ENCODE data around the gene SAMD14.

The SAMD14 gene

GRCh38 chr17:50072925-50073324, 57.0 kb downstream of the SAMD14 start:
- H3K36me3 ChIP-seq (ENCODE audit: control insufficient read depth in 4 of 4, insufficient read depth in 4 of 4, low read length in 3 of 4): peaks cover 0 to 2% (median 0%) of the 10 kb centered on the region in 4 experiments
- ChIA-PET POLR2A (no interaction called here), CTCF (interaction anchor here (1.4 to 2.4 kb wide), 3 partner anchors 9 to 20 kb away, joined by 3 to 5 read pairs (median 5); no protein-coding TSS in a partner anchor)
- H3K27ac ChIP-seq (ENCODE audit: insufficient read depth in 1 of 2, low read depth in 1 of 2, low read length in 2 of 2, poor library complexity in 1 of 2, severe bottlenecking in 2 of 2): no peak overlapping the region
- WGBS (ENCODE audit: insufficient coverage): 100% methylated on average over 1 of the region's 1 CpG
- H3K9me3 ChIP-seq (ENCODE audit: control extremely low read depth in 1 of 5, control insufficient read depth in 4 of 5, insufficient read depth in 2 of 5, low read depth in 1 of 5, low read length in 4 of 5): no peaks in the 10 kb centered on the region
- no peak for DNase-seq
- no peak overlapping the region for H3K4me3 ChIP-seq (ENCODE audit: control insufficient read depth in 1 of 7, extremely low read depth in 1 of 7, insufficient read depth in 4 of 7, low read depth in 2 of 7, low read length in 6 of 7)
- H3K27me3 ChIP-seq (replicated peaks in 2 of 5; ENCODE audit: control insufficient read depth in 4 of 5, insufficient read depth in 5 of 5, low read length in 4 of 5): peaks cover 0 to 13% (median 0%) of the 10 kb centered on the region in 5 experiments
- no peaks in the 10 kb centered on the region for H3K4me1 ChIP-seq (ENCODE audit: control extremely low read depth in 1 of 4, control insufficient read depth in 4 of 4, insufficient read depth in 4 of 4, low read length in 3 of 4)

- Histone ChIP-seq H3K27me3 (replicated peaks in 2 of 5; ENCODE audit: control insufficient read depth in 4 of 5, insufficient read depth in 5 of 5, low read length in 4 of 5) (peaks cover 0 to 8% (median 0%) of the 10 kb centered on the region in 5 experiments), H3K36me3 (ENCODE audit: control insufficient read depth in 4 of 4, insufficient read depth in 4 of 4, low read length in 3 of 4) (peaks cover 0 to 2% (median 0%) of the 10 kb centered on the region in 4 experiments), H3K9me3 (ENCODE audit: control extremely low read depth in 1 of 5, control insufficient read depth in 4 of 5, insufficient read depth in 2 of 5, low read depth in 1 of 5, low read length in 4 of 5) (no peaks in the 10 kb centered on the region), H3K4me3 (ENCODE audit: control insufficient read depth in 1 of 7, extremely low read depth in 1 of 7, insufficient read depth in 4 of 7, low read depth in 2 of 7, low read length in 6 of 7) (no peak overlapping the region), H3K27ac (ENCODE audit: insufficient read depth in 1 of 2, low read depth in 1 of 2, low read length in 2 of 2, poor library complexity in 1 of 2, severe bottlenecking in 2 of 2) (no peak overlapping the region), H3K4me1 (ENCODE audit: control extremely low read depth in 1 of 4, control insufficient read depth in 4 of 4, insufficient read depth in 4 of 4, low read length in 3 of 4) (no peaks in the 10 kb centered on the region)
- CTCF ChIA-PET: interaction anchor here (2.4 kb wide), 1 partner anchor 16 kb away, joined by 5 read pairs; no protein-coding TSS in a partner anchor
- no peak for DNase-seq
- 100% methylated on average over 2 of the region's 3 CpGs for WGBS (ENCODE audit: insufficient coverage)
- POLR2A ChIA-PET: no interaction called here
Measured at GRCh38 chr17:50072130-50072529, 57.8 kb downstream of the SAMD14 start.

- ChIA-PET CTCF (no interaction called here), POLR2A (no interaction called here)
- H3K4me3 ChIP-seq (ENCODE audit: control insufficient read depth in 1 of 7, extremely low read depth in 1 of 7, insufficient read depth in 4 of 7, low read depth in 2 of 7, low read length in 6 of 7): no peak overlapping the region
- peaks cover 0 to 2% (median 0%) of the 10 kb centered on the region in 4 experiments for H3K36me3 ChIP-seq (ENCODE audit: control insufficient read depth in 4 of 4, insufficient read depth in 4 of 4, low read length in 3 of 4)
- H3K27ac ChIP-seq (ENCODE audit: insufficient read depth in 1 of 2, low read depth in 1 of 2, low read length in 2 of 2, poor library complexity in 1 of 2, severe bottlenecking in 2 of 2): no peak overlapping the region
- H3K4me1 ChIP-seq (ENCODE audit: control extremely low read depth in 1 of 4, control insufficient read depth in 4 of 4, insufficient read depth in 4 of 4, low read length in 3 of 4): no peaks in the 10 kb centered on the region
- 100% methylated on average over 2 of the region's 6 CpGs for WGBS (ENCODE audit: insufficient coverage)
- DNase-seq: no peak
- no peaks in the 10 kb centered on the region for H3K9me3 ChIP-seq (ENCODE audit: control extremely low read depth in 1 of 5, control insufficient read depth in 4 of 5, insufficient read depth in 2 of 5, low read depth in 1 of 5, low read length in 4 of 5)
- H3K27me3 ChIP-seq (replicated peaks in 2 of 5; ENCODE audit: control insufficient read depth in 4 of 5, insufficient read depth in 5 of 5, low read length in 4 of 5): peaks cover 0 to 5% (median 0%) of the 10 kb centered on the region in 5 experiments
Measured at GRCh38 chr17:50071692-50072091, 58.3 kb downstream of the SAMD14 start.

- Histone ChIP-seq H3K9me3 (ENCODE audit: control extremely low read depth in 1 of 5, control insufficient read depth in 4 of 5, insufficient read depth in 2 of 5, low read depth in 1 of 5, low read length in 4 of 5) (no peaks in the 10 kb centered on the region), H3K27me3 (replicated peaks in 2 of 5; ENCODE audit: control insufficient read depth in 4 of 5, insufficient read depth in 5 of 5, low read length in 4 of 5) (peaks cover 0 to 5% (median 0%) of the 10 kb centered on the region in 5 experiments), H3K4me1 (ENCODE audit: control extremely low read depth in 1 of 4, control insufficient read depth in 4 of 4, insufficient read depth in 4 of 4, low read length in 3 of 4) (no peaks in the 10 kb centered on the region), H3K4me3 (ENCODE audit: control insufficient read depth in 1 of 7, extremely low read depth in 1 of 7, insufficient read depth in 4 of 7, low read depth in 2 of 7, low read length in 6 of 7) (no peak overlapping the region), H3K27ac (ENCODE audit: insufficient read depth in 1 of 2, low read depth in 1 of 2, low read length in 2 of 2, poor library complexity in 1 of 2, severe bottlenecking in 2 of 2) (no peak overlapping the region), H3K36me3 (ENCODE audit: control insufficient read depth in 4 of 4, insufficient read depth in 4 of 4, low read length in 3 of 4) (peaks cover 0 to 2% (median 0%) of the 10 kb centered on the region in 4 experiments)
- ChIA-PET CTCF (no interaction called here), POLR2A (no interaction called here)
- whole genome bisulfite sequencing (ENCODE audit: insufficient coverage): 93% methylated on average over 15 of the region's 16 CpGs
- no peak for DNase-seq
Measured at GRCh38 chr17:50070908-50071680, 58.9 kb downstream of the SAMD14 start.

GRCh38 chr17:50067996-50068395, 62.0 kb downstream of the SAMD14 start:
- POLR2A ChIA-PET: interaction anchor here (0.6 to 1.4 kb wide), 2 partner anchors 12 to 370 kb away, joined by 3 to 5 read pairs; no protein-coding TSS in a partner anchor

GRCh38 chr17:50066995-50067394, 63.0 kb downstream of the SAMD14 start:
- CTCF ChIA-PET: interaction anchor here (1.2 to 1.8 kb wide), 4 partner anchors 10 to 28 kb away, joined by 3 to 8 read pairs (median 3); no protein-coding TSS in a partner anchor
- no peaks in the 10 kb centered on the region for H3K27me3 ChIP-seq (replicated peaks in 2 of 5; ENCODE audit: control insufficient read depth in 4 of 5, insufficient read depth in 5 of 5, low read length in 4 of 5)
- no peak overlapping the region for H3K4me3 ChIP-seq (ENCODE audit: control insufficient read depth in 1 of 7, extremely low read depth in 1 of 7, insufficient read depth in 4 of 7, low read depth in 2 of 7, low read length in 6 of 7)
- peaks cover 0 to 2% (median 0%) of the 10 kb centered on the region in 4 experiments for H3K36me3 ChIP-seq (ENCODE audit: control insufficient read depth in 4 of 4, insufficient read depth in 4 of 4, low read length in 3 of 4)
- no peaks in the 10 kb centered on the region for H3K9me3 ChIP-seq (ENCODE audit: control extremely low read depth in 1 of 5, control insufficient read depth in 4 of 5, insufficient read depth in 2 of 5, low read depth in 1 of 5, low read length in 4 of 5)
- H3K27ac ChIP-seq (ENCODE audit: insufficient read depth in 1 of 2, low read depth in 1 of 2, low read length in 2 of 2, poor library complexity in 1 of 2, severe bottlenecking in 2 of 2): no peak overlapping the region
- POLR2A ChIA-PET: no interaction called here
- 100% methylated on average over 2 of the region's 2 CpGs for WGBS (ENCODE audit: insufficient coverage)
- peaks cover 0 to 14% (median 6%) of the 10 kb centered on the region in 4 experiments for H3K4me1 ChIP-seq (ENCODE audit: control extremely low read depth in 1 of 4, control insufficient read depth in 4 of 4, insufficient read depth in 4 of 4, low read length in 3 of 4)
- no peak for DNase-seq

More at GRCh38 chr17:50067996-50068395, 62.0 kb downstream of the SAMD14 start:
- H3K9me3 ChIP-seq (ENCODE audit: control extremely low read depth in 1 of 5, control insufficient read depth in 4 of 5, insufficient read depth in 2 of 5, low read depth in 1 of 5, low read length in 4 of 5): no peaks in the 10 kb centered on the region
- no peak overlapping the region for H3K4me3 ChIP-seq (ENCODE audit: control insufficient read depth in 1 of 7, extremely low read depth in 1 of 7, insufficient read depth in 4 of 7, low read depth in 2 of 7, low read length in 6 of 7)
- WGBS (ENCODE audit: insufficient coverage): 98% methylated on average over 8 of the region's 13 CpGs
- no peak for DNase-seq
- H3K4me1 ChIP-seq (ENCODE audit: control extremely low read depth in 1 of 4, control insufficient read depth in 4 of 4, insufficient read depth in 4 of 4, low read length in 3 of 4): peaks cover 0 to 12% (median 6%) of the 10 kb centered on the region in 4 experiments
- H3K27ac ChIP-seq (ENCODE audit: insufficient read depth in 1 of 2, low read depth in 1 of 2, low read length in 2 of 2, poor library complexity in 1 of 2, severe bottlenecking in 2 of 2): no peak overlapping the region
- peaks cover 0 to 2% (median 0%) of the 10 kb centered on the region in 4 experiments for H3K36me3 ChIP-seq (ENCODE audit: control insufficient read depth in 4 of 4, insufficient read depth in 4 of 4, low read length in 3 of 4)
- CTCF ChIA-PET: interaction anchor here (1.1 to 1.8 kb wide), 6 partner anchors 10 to 29 kb away, joined by 3 to 8 read pairs (median 3); no protein-coding TSS in a partner anchor
- no peaks in the 10 kb centered on the region for H3K27me3 ChIP-seq (replicated peaks in 2 of 5; ENCODE audit: control insufficient read depth in 4 of 5, insufficient read depth in 5 of 5, low read length in 4 of 5)

GRCh38 chr17:50065056-50065455, 64.9 kb downstream of the SAMD14 start:
- no peak overlapping the region for H3K27ac ChIP-seq (ENCODE audit: insufficient read depth in 1 of 2, low read depth in 1 of 2, low read length in 2 of 2, poor library complexity in 1 of 2, severe bottlenecking in 2 of 2)
- H3K4me1 ChIP-seq (ENCODE audit: control extremely low read depth in 1 of 4, control insufficient read depth in 4 of 4, insufficient read depth in 4 of 4, low read length in 3 of 4): peaks cover 0 to 14% (median 6%) of the 10 kb centered on the region in 4 experiments
- ChIA-PET POLR2A (no interaction called here), CTCF (interaction anchor here (1.4 kb wide), 1 partner anchor 29 kb away, joined by 4 read pairs; no protein-coding TSS in a partner anchor)
- H3K9me3 ChIP-seq (ENCODE audit: control extremely low read depth in 1 of 5, control insufficient read depth in 4 of 5, insufficient read depth in 2 of 5, low read depth in 1 of 5, low read length in 4 of 5): no peaks in the 10 kb centered on the region
- DNase-seq: no peak
- 100% methylated on average over 2 of the region's 3 CpGs for WGBS (ENCODE audit: insufficient coverage)
- no peaks in the 10 kb centered on the region for H3K27me3 ChIP-seq (replicated peaks in 2 of 5; ENCODE audit: control insufficient read depth in 4 of 5, insufficient read depth in 5 of 5, low read length in 4 of 5)
- no peaks in the 10 kb centered on the region for H3K36me3 ChIP-seq (ENCODE audit: control insufficient read depth in 4 of 4, insufficient read depth in 4 of 4, low read length in 3 of 4)
- no peak overlapping the region for H3K4me3 ChIP-seq (ENCODE audit: control insufficient read depth in 1 of 7, extremely low read depth in 1 of 7, insufficient read depth in 4 of 7, low read depth in 2 of 7, low read length in 6 of 7)
